ENCODE results near the gene SLC9A9. TPM values are rescaled to one million over a fixed set of nuclear protein-coding genes. Genes with fewer than 3 reads are reported as not detected.

The SLC9A9 gene
- total and polyA plus RNA-seq, 4 donors, result 3.3 to 15.0 (median 6.1) TPM

- TF ChIP-seq CTCF (IDR thresholded peaks at IDR 0.05; ENCODE audit: low read depth, low read length, missing input control) (no peak), SP1 (IDR thresholded peaks at IDR 0.05) (no peak), HNF4A (conservative IDR thresholded peaks at IDR 0.05) (no peak), GABPA (IDR thresholded peaks at IDR 0.05 in 1 of 2, conservative IDR thresholded peaks at IDR 0.05 in 1 of 2) (no peak)
Measured at GRCh38 chr3:143413372-143413771, 434.9 kb downstream of the SLC9A9 start (continued).

- Histone ChIP-seq H3K36me3 (ENCODE audit: control insufficient read depth in 4 of 4, insufficient read depth in 3 of 4, low read depth in 1 of 4, low read length in 3 of 4) (no peaks in the 10 kb centered on the region), H3K9me3 (ENCODE audit: control insufficient read depth in 4 of 4, low read length in 3 of 4) (no peaks in the 10 kb centered on the region), H3K27me3 (ENCODE audit: control insufficient read depth in 4 of 4, insufficient read depth in 4 of 4, low read length in 3 of 4) (no peaks in the 10 kb centered on the region), H3K4me1 (ENCODE audit: control insufficient read depth in 4 of 4, insufficient read depth in 4 of 4, low read length in 3 of 4) (no peaks in the 10 kb centered on the region), H3K27ac (ENCODE audit: low read depth in 1 of 2, low read length in 2 of 2) (no peak overlapping the region), H3K4me3 (ENCODE audit: low read depth in 1 of 3, low read length in 3 of 3) (no peak overlapping the region), H3K9ac (ENCODE audit: low read depth in 1 of 2, low read length in 2 of 2) (no peak overlapping the region)
- WGBS, result 90% methylated on average over 3 of the region's 3 CpGs
- no peak for TF ChIP-seq TAF1 (conservative IDR thresholded peaks at IDR 0.05)
- no peak for TF ChIP-seq FOXA1 (IDR thresholded peaks at IDR 0.05)
- no peak for TF ChIP-seq NR2F2 (IDR thresholded peaks at IDR 0.05)
- TF ChIP-seq REST (IDR thresholded peaks at IDR 0.05), result no peak
- no peak for TF ChIP-seq FOXA2 (IDR thresholded peaks at IDR 0.05)
- TF ChIP-seq EGR1 (IDR thresholded peaks at IDR 0.05; ENCODE audit: low read depth in 2 of 2), result no peak
- DNase-seq (ENCODE audit: low spot score), result no peak
Measured at GRCh38 chr3:143412084-143412483, 436.2 kb downstream of the SLC9A9 start.

GRCh38 chr3:143410259-143410658, 438.0 kb downstream of the SLC9A9 start:
- H3K27ac ChIP-seq (ENCODE audit: low read depth in 1 of 2, low read length in 2 of 2), result no peak overlapping the region
- no peaks in the 10 kb centered on the region for H3K27me3 ChIP-seq (ENCODE audit: control insufficient read depth in 4 of 4, insufficient read depth in 4 of 4, low read length in 3 of 4)
- no peak overlapping the region for H3K4me3 ChIP-seq (ENCODE audit: low read depth in 1 of 3, low read length in 3 of 3)
- TF ChIP-seq REST (IDR thresholded peaks at IDR 0.05) (no peak), SP1 (IDR thresholded peaks at IDR 0.05) (no peak), HNF4A (conservative IDR thresholded peaks at IDR 0.05) (no peak), ZBTB33 (IDR thresholded peaks at IDR 0.05) (no peak), FOXA1 (IDR thresholded peaks at IDR 0.05) (no peak), YY1 (IDR thresholded peaks at IDR 0.05) (no peak), ATF3 (IDR thresholded peaks at IDR 0.05) (no peak), GABPA (IDR thresholded peaks at IDR 0.05 in 1 of 2, conservative IDR thresholded peaks at IDR 0.05 in 1 of 2) (no peak)
- DNase-seq (ENCODE audit: low spot score), result no peak
- H3K9ac ChIP-seq (ENCODE audit: low read depth in 1 of 2, low read length in 2 of 2), result no peak overlapping the region
- H3K36me3 ChIP-seq (ENCODE audit: control insufficient read depth in 4 of 4, insufficient read depth in 3 of 4, low read depth in 1 of 4, low read length in 3 of 4), result no peaks in the 10 kb centered on the region
- WGBS, result 81% methylated on average over 1 of the region's 1 CpG
- no peaks in the 10 kb centered on the region for H3K4me1 ChIP-seq (ENCODE audit: control insufficient read depth in 4 of 4, insufficient read depth in 4 of 4, low read length in 3 of 4)
- no peaks in the 10 kb centered on the region for H3K9me3 ChIP-seq (ENCODE audit: control insufficient read depth in 4 of 4, low read length in 3 of 4)
